ENCODE measurements around the gene CCDC148. TPM values are rescaled to one million over a fixed set of nuclear protein-coding genes. Genes with fewer than 3 reads are reported as not detected.

The CCDC148 gene
- total and polyA plus RNA-seq, 2 experiments from 2014 or later = 1.2 to 1.8 TPM

GRCh38 chr2:158504088-158504487, 47.5 kb upstream of the CCDC148 start (continued):
- TF ChIP-seq, protein P1, sequence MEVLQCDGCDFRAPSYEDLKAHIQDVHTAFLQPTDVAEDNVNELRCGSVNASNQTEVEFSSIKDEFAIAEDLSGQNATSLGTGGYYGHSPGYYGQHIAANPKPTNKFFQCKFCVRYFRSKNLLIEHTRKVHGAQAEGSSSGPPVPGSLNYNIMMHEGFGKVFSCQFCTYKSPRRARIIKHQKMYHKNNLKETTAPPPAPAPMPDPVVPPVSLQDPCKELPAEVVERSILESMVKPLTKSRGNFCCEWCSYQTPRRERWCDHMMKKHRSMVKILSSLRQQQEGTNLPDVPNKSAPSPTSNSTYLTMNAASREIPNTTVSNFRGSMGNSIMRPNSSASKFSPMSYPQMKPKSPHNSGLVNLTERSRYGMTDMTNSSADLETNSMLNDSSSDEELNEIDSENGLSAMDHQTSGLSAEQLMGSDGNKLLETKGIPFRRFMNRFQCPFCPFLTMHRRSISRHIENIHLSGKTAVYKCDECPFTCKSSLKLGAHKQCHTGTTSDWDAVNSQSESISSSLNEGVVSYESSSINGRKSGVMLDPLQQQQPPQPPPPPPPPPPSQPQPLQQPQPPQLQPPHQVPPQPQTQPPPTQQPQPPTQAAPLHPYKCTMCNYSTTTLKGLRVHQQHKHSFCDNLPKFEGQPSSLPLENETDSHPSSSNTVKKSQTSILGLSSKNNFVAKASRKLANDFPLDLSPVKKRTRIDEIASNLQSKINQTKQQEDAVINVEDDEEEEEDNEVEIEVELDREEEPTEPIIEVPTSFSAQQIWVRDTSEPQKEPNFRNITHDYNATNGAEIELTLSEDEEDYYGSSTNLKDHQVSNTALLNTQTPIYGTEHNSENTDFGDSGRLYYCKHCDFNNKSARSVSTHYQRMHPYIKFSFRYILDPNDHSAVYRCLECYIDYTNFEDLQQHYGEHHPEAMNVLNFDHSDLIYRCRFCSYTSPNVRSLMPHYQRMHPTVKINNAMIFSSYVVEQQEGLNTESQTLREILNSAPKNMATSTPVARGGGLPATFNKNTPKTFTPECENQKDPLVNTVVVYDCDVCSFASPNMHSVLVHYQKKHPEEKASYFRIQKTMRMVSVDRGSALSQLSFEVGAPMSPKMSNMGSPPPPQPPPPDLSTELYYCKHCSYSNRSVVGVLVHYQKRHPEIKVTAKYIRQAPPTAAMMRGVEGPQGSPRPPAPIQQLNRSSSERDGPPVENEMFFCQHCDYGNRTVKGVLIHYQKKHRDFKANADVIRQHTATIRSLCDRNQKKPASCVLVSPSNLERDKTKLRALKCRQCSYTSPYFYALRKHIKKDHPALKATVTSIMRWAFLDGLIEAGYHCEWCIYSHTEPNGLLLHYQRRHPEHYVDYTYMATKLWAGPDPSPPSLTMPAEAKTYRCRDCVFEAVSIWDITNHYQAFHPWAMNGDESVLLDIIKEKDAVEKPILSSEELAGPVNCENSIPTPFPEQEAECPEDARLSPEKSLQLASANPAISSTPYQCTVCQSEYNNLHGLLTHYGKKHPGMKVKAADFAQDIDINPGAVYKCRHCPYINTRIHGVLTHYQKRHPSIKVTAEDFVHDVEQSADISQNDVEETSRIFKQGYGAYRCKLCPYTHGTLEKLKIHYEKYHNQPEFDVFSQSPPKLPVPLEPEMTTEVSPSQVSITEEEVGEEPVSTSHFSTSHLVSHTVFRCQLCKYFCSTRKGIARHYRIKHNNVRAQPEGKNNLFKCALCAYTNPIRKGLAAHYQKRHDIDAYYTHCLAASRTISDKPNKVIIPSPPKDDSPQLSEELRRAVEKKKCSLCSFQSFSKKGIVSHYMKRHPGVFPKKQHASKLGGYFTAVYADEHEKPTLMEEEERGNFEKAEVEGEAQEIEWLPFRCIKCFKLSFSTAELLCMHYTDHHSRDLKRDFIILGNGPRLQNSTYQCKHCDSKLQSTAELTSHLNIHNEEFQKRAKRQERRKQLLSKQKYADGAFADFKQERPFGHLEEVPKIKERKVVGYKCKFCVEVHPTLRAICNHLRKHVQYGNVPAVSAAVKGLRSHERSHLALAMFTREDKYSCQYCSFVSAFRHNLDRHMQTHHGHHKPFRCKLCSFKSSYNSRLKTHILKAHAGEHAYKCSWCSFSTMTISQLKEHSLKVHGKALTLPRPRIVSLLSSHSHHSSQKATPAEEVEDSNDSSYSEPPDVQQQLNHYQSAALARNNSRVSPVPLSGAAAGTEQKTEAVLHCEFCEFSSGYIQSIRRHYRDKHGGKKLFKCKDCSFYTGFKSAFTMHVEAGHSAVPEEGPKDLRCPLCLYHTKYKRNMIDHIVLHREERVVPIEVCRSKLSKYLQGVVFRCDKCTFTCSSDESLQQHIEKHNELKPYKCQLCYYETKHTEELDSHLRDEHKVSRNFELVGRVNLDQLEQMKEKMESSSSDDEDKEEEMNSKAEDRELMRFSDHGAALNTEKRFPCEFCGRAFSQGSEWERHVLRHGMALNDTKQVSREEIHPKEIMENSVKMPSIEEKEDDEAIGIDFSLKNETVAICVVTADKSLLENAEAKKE (CRISPR knock-in tag; IDR thresholded peaks at IDR 0.05) = no peak
- TF ChIP-seq ZNF114 (CRISPR knock-in tag; IDR thresholded peaks at IDR 0.05) = no peak

DNA sequence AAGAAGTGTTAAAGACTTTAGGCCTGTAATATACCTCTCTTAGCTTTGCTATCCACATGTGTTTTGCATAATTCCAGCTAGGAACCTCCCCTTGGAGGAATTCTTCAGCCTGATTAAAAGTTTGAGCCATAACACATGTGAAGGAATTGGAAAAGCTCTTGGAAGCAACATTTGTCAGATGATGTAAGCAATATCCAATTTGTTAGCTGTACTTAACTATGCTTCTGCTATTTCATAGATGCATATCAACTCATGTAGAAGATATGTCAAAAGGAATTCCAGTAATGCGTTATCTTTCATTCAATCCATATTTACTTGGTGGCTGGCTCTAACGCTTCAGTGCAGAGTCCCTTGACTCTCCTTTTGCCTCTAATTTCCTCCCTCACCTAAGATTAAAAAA, 46.4 kb upstream of the CCDC148 start:
- peaks cover 41% of the 10 kb centered on the region for H3K4me1 Mint-ChIP-seq
- Histone ChIP-seq H3K79me2 (replicated peaks; ENCODE audit: insufficient read depth) (peaks cover 100% of the 10 kb centered on the region), H3K4me3 (no peak overlapping the region), H4K20me1 (replicated peaks; ENCODE audit: insufficient read depth) (peaks cover 7% of the 10 kb centered on the region), H3K9me2 (ENCODE audit: insufficient read depth) (no peaks in the 10 kb centered on the region), H2AFZ (no peak overlapping the region), H3F3A (replicated peaks; ENCODE audit: low read depth) (no peaks in the 10 kb centered on the region), H3K36me3 (ENCODE audit: insufficient read depth) (no peaks in the 10 kb centered on the region), H3K27ac (ENCODE audit: low read depth) (no peak overlapping the region), H3K4me1 (ENCODE audit: insufficient read depth) (peaks cover 19% of the 10 kb centered on the region), H3K4me2 (no peak overlapping the region), H3K27me3 (ENCODE audit: insufficient read depth) (no peaks in the 10 kb centered on the region)
- H3K27ac Mint-ChIP-seq = no peak overlapping the region
- H3K27me3 Mint-ChIP-seq (ENCODE audit: insufficient read depth, low read depth, poor library complexity) = no peaks in the 10 kb centered on the region
- H3K4me3 Mint-ChIP-seq = no peak overlapping the region
- ATAC-seq (no peak), DNase-seq (ENCODE audit: low spot score) (no peak)
- H3K9me3 Mint-ChIP-seq = no peaks in the 10 kb centered on the region
- no peaks in the 10 kb centered on the region for H3K36me3 Mint-ChIP-seq (ENCODE audit: low read depth)
- TF ChIP-seq POLR2AphosphoS5 (IDR thresholded peaks at IDR 0.05; ENCODE audit: low read depth) = no peak
- no peak for TF ChIP-seq ZNF114 (CRISPR knock-in tag; IDR thresholded peaks at IDR 0.05)
- TF ChIP-seq NANOG (IDR thresholded peaks at IDR 0.05; ENCODE audit: borderline replicate concordance) = no peak
- TF ChIP-seq ETS1 (IDR thresholded peaks at IDR 0.05) = no peak
- TF ChIP-seq JUNB (IDR thresholded peaks at IDR 0.05; ENCODE audit: unreplicated experiment) = no peak
- TF ChIP-seq, protein P1 (CRISPR knock-in tag; IDR thresholded peaks at IDR 0.05) = no peak
- no peak for TF ChIP-seq EZH2 (IDR thresholded peaks at IDR 0.05; ENCODE audit: low read depth, unreplicated experiment)
- TF ChIP-seq CREB1 (CRISPR knock-in tag; IDR thresholded peaks at IDR 0.05; ENCODE audit: low read depth) = no peak
- TF ChIP-seq STAT1 (IDR thresholded peaks at IDR 0.05; ENCODE audit: unreplicated experiment) = no peak

Measured in GM23338 (cell line).